GM12801 (cell line): ENCODE results near the gene CACYBP.

Experiments used
- CTCF ChIP-seq: IDR thresholded peaks from one replicate; pipeline ENCODE4 v1.5.1; 2011; ENCODE audit warnings: control low read depth; ENCODE audit not compliant: insufficient read length; ENCODE audit errors: extremely low read depth

Gene CACYBP

GRCh38 chr1:174975764-174976163 is 24.0 kb upstream of the CACYBP start:
- no peak for TF ChIP-seq CTCF

GRCh38 chr1:174976436-174977108 is 23.2 kb upstream of the CACYBP start:
- no peak for TF ChIP-seq CTCF

GRCh38 chr1:174982971-174983689 is 16.6 kb upstream of the CACYBP start:
- no peak for TF ChIP-seq CTCF

GRCh38 chr1:174984952-174985351 is 14.8 kb upstream of the CACYBP start:
- TF ChIP-seq CTCF, result no peak

- no peak for TF ChIP-seq CTCF
These were observed 11.2 kb upstream of the CACYBP start for GRCh38 chr1:174988539-174988938.

- TF ChIP-seq CTCF, result no peak
These were observed 10.8 kb upstream of the CACYBP start for GRCh38 chr1:174988986-174989385.

GRCh38 chr1:174989536-174990220 is 10.1 kb upstream of the CACYBP start:
- no peak for TF ChIP-seq CTCF
